Tibial nerve (tissue), 4 donors: ENCODE data around the gene TSGA10IP. TPM values are rescaled to one million over a fixed set of nuclear protein-coding genes. Genes with fewer than 3 reads are reported as not detected.

Source experiments
- DNase-seq, 2 donors: peaks; one replicate each; pipeline ENCODE4 v3.0.0-alpha.2; 2019; ENCODE audit warnings: low spot score in 2 of 2
- H3K27ac ChIP-seq, 4 donors: fragments of 200-600 bp; sonication (generic) in 3 of 4; one replicate each; pipeline ENCODE4 v1.5.1; 2017 to 2019; ENCODE audit warnings: mild to moderate bottlenecking in 1 of 4
- H3K27me3 ChIP-seq, 2 donors: fragments of 200-600 bp; sonication (generic) in 1 of 2; one replicate each; pipeline versions ENCODE4 v1.5.1 to v1.6.0; 2017 to 2019
- H3K36me3 ChIP-seq, 3 donors: fragments of 200-600 bp; sonication (generic); one replicate each; pipeline ENCODE4 v1.5.1; 2018 to 2019
- H3K4me1 ChIP-seq, 4 donors: fragments of 200-600 bp; sonication (generic) in 3 of 4; one replicate each; pipeline ENCODE4 v1.5.1; 2017 to 2019
- H3K4me3 ChIP-seq, 4 donors: fragments of 200-600 bp; sonication (generic) in 3 of 4; one replicate each; pipeline ENCODE4 v1.5.1; 2017 to 2019; ENCODE audit warnings: mild to moderate bottlenecking in 1 of 4, moderate library complexity in 1 of 4
- H3K9me3 ChIP-seq, 4 donors: fragments of 200-600 bp; sonication (generic) in 3 of 4; one replicate each; pipeline ENCODE4 v1.5.1; 2017 to 2019
- EP300 ChIP-seq, 2 donors: sonication (generic); formaldehyde crosslinking; IDR thresholded peaks; one replicate each; pipeline ENCODE4 v1.6.1; 2017; ENCODE audit warnings: antibody characterized with exemption in 2 of 2, mild to moderate bottlenecking in 1 of 2
- POLR2A ChIP-seq, 2 donors: fragments of 450-650 bp; IDR thresholded peaks; one replicate each; pipeline ENCODE4 v1.6.1; 2017; ENCODE audit warnings: antibody characterized with exemption in 2 of 2, mild to moderate bottlenecking in 2 of 2, moderate library complexity in 2 of 2
- WGBS, 2 donors: methylation state at CpG; one replicate each; pipeline ENCODE4 v1.1.5; 2018; 5-methylcytosine and 5-hydroxymethylcytosine counted together
- total RNA-seq, 4 donors: library from RNA; depleted of rRNA; stranded (reverse); fragments of >200 nt; gene quantifications; one replicate each; pipeline ENCODE4 v1.1.0, GENCODE V29; 2016
- TF ChIP-seq, protein P1 (sequence below), 5 experiments: fragments of 200-600 bp in 3 of 5; fragments of 450-650 bp in 2 of 5; sonication (generic) in 3 of 5; IDR thresholded peaks; one replicate each; pipeline ENCODE4 v1.5.1; 2016 to 2019; ENCODE audit warnings: antibody characterized with exemption in 5 of 5, mild to moderate bottlenecking in 3 of 5, moderate library complexity in 2 of 5

Gene TSGA10IP
- total RNA-seq, 4 donors from 2014 or later = not detected

DNA sequence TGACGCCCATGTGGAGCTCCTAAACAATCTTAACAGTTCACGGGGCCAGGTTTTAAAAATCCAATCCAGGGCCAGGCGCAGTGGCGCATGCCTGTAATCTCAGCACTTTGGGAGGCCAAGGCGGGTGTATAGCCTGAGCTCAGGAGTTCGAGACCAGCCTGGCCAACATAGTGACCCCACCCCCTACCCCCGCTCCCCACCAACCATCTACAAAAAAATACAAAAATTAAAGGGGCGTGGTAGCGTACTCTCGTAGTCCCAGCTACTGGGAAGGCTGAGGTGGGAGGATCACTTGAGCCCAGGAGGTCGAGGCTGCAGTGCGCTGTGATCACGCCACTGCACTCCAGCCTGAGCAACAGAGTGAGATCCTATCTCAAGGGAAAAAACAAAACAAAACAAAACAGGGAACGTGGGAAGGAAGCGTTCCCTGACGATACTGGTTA, 15.6 kb downstream of the TSGA10IP start:
- no peak for DNase-seq
- Histone ChIP-seq H3K4me3 (peak overlapping the region; percentile 91 to 100 (median 96)), H3K27me3 (no peaks in the 10 kb centered on the region), H3K27ac (peak overlapping the region; percentile 76 to 96 (median 90)), H3K36me3 (peaks cover 0 to 22% (median 11%) of the 10 kb centered on the region in 3 donors), H3K9me3 (no peaks in the 10 kb centered on the region), H3K4me1 (peaks cover 0 to 34% (median 21%) of the 10 kb centered on the region in 4 donors)
- WGBS, 2 donors = 47 to 54% methylated on average over 16 of the region's 16 CpGs
- no peak for TF ChIP-seq EP300 (IDR thresholded peaks at IDR 0.05)

DNA sequence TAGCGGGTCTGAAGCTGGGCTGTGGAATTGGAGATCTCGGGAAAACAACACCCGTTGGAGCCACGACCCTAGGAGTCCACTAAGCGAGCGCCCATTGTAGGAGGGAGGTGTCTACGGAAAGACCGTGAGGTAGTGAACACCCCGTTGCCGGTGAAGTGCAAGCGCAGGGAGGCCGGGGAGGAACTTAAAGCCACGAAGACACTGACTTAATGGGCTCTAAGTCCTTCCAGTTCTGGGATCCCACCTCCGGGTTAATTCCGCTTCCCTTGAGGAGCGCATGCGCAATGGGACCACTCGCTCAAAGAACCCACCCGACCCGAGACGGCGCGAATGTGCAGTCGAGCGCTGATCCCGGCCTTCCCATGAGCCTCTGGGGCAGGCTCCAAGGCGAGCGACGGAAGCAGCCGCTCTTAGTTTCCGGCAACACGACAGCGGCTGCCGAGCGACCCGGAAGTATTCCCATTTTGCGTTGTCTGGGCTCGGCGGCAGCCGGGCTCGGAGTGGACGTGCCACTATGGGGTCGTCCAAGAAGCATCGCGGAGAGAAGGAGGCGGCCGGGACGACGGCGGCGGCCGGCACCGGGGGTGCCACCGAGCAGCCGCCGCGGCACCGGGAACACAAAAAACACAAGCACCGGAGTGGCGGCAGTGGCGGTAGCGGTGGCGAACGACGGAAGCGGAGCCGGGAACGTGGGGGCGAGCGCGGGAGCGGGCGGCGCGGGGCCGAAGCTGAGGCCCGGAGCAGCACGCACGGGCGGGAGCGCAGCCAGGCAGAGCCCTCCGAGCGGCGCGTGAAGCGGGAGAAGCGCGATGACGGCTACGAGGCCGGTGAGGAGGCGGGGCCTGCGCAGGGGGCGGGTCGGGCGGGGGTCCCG, 16.2 kb downstream of the TSGA10IP start, which contains the start of gene SART1:
Gene SART1, plus strand, starts transcription at position 468 of the 874 bp plus-strand sequence. Its CDS starts 47 bp downstream, at position 515.
- H3K27me3 ChIP-seq = no peaks in the 10 kb centered on the region
- peak; percentile 91 to 95 for DNase-seq
- H3K27ac ChIP-seq = peak within 1 kb of the TSS; percentile 76 to 96 (median 90)
- H3K9me3 ChIP-seq = no peaks in the 10 kb centered on the region
- H3K4me1 ChIP-seq = peaks cover 0 to 34% (median 21%) of the 10 kb centered on the region in 4 donors
- WGBS, 2 donors = 0 to 1% methylated on average over 54 to 57 of the region's 97 CpGs
- H3K36me3 ChIP-seq = peaks cover 0 to 29% (median 18%) of the 10 kb centered on the region in 3 donors
- peak; percentile 30 to 64 for TF ChIP-seq POLR2A (IDR thresholded peaks at IDR 0.05)
- TF ChIP-seq EP300 (IDR thresholded peaks at IDR 0.05) = peak; percentile 97
- TF ChIP-seq, protein P1, sequence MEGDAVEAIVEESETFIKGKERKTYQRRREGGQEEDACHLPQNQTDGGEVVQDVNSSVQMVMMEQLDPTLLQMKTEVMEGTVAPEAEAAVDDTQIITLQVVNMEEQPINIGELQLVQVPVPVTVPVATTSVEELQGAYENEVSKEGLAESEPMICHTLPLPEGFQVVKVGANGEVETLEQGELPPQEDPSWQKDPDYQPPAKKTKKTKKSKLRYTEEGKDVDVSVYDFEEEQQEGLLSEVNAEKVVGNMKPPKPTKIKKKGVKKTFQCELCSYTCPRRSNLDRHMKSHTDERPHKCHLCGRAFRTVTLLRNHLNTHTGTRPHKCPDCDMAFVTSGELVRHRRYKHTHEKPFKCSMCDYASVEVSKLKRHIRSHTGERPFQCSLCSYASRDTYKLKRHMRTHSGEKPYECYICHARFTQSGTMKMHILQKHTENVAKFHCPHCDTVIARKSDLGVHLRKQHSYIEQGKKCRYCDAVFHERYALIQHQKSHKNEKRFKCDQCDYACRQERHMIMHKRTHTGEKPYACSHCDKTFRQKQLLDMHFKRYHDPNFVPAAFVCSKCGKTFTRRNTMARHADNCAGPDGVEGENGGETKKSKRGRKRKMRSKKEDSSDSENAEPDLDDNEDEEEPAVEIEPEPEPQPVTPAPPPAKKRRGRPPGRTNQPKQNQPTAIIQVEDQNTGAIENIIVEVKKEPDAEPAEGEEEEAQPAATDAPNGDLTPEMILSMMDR (IDR thresholded peaks at IDR 0.05) = peak in 1 of 5 experiments; percentile 52
- H3K4me3 ChIP-seq = peak within 1 kb of the TSS; percentile 91 to 100 (median 96)

DNA sequence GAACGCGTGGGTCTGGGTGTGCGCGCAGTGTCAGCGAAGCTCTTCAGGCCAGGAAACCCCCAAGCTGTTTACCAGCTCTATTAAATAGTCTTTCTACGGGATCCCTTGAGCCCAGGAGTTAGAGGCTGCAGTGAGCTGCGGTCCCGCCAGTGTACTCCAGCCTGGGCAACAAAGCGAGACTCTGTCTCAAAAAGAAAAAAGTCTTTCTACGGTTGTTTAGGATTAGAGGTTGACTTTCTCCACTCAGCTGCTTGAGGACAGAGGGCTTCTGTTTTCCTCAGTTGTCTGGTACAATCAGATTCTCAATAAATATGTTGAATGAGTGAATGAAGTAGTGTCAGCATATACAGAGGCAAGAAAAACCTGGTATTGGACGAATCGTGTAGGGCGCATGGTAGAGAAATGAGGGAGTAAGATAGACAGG, 16.9 kb downstream of the TSGA10IP start:
- TF ChIP-seq, protein P1 (IDR thresholded peaks at IDR 0.05) = no peak
- no peak for TF ChIP-seq EP300 (IDR thresholded peaks at IDR 0.05)
- TF ChIP-seq POLR2A (IDR thresholded peaks at IDR 0.05) = no peak
- Histone ChIP-seq H3K4me1 (peaks cover 0 to 34% (median 21%) of the 10 kb centered on the region in 4 donors), H3K27me3 (no peaks in the 10 kb centered on the region), H3K4me3 (peak overlapping the region; percentile 91 to 100 (median 96)), H3K27ac (peak overlapping the region; percentile 76 to 96 (median 90)), H3K9me3 (no peaks in the 10 kb centered on the region), H3K36me3 (peaks cover 0 to 36% (median 23%) of the 10 kb centered on the region in 3 donors)
- 3 to 4% methylated on average over 8 to 13 of the region's 13 CpGs for WGBS, 2 donors
- no peak for DNase-seq

DNA sequence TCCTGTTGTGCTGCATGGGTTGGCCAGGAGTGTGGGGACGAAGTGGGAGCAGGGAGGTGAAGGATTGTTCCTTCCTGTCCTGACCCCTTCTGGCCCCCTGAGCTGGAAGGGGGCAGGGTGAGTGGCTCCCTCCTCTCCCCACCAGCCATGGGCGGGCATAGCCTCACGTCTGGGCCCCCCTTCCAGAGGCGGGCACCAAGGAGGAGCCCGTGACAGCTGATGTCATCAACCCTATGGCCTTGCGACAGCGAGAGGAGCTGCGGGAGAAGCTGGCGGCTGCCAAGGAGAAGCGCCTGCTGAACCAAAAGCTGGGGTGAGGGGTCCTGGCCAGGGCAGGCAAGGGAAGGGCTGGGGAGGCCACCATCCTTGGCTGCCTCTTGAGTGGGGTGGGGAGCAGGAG, 19.6 kb downstream of the TSGA10IP start:
- TF ChIP-seq, protein P1 (IDR thresholded peaks at IDR 0.05) = no peak
- TF ChIP-seq EP300 (IDR thresholded peaks at IDR 0.05) = no peak
- WGBS, 2 donors = 76 to 91% methylated on average over 9 to 10 of the region's 10 CpGs
- peaks cover 3 to 63% (median 40%) of the 10 kb centered on the region in 3 donors for H3K36me3 ChIP-seq
- H3K27me3 ChIP-seq = no peaks in the 10 kb centered on the region
- H3K4me1 ChIP-seq = peaks cover 0 to 39% (median 21%) of the 10 kb centered on the region in 4 donors
- no peaks in the 10 kb centered on the region for H3K9me3 ChIP-seq
- no peak overlapping the region for H3K4me3 ChIP-seq
- no peak for DNase-seq
- no peak overlapping the region for H3K27ac ChIP-seq

DNA sequence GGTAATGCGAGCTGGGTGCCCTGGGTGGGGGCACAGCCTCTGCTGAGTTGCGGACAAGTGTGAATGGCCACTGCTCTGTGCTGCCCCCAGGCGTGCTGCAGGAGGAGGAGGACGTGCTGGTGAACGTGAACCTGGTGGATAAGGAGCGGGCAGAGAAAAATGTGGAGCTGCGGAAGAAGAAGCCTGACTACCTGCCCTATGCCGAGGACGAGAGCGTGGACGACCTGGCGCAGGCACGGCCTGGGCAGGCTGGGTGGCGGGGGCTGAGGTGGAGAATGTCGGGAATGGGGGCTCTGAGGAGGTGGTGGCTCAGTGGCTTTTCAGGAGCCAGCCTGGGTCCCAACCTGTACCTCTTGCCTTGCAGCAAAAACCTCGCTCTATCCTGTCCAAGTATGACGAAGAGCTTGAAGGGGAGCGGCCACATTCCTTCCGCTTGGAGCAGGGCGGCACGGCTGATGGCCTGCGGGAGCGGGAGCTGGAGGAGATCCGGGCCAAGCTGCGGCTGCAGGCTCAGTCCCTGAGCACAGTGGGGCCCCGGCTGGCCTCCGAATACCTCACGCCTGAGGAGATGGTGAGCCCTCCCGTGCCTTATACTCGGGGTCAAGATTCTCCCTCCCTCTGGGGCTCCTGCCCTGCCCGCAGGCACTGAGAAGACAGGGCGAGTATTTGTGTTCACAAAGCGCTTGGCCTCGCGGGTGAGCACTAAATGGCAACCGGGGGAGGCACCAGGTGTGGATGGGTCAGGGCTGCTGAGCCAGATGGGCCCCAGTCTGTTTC, 20.9 kb downstream of the TSGA10IP start:
- H3K4me1 ChIP-seq = peaks cover 0 to 33% (median 20%) of the 10 kb centered on the region in 4 donors
- no peak overlapping the region for H3K4me3 ChIP-seq
- TF ChIP-seq EP300 (IDR thresholded peaks at IDR 0.05) (no peak), POLR2A (IDR thresholded peaks at IDR 0.05) (no peak)
- TF ChIP-seq, protein P1 (IDR thresholded peaks at IDR 0.05) = no peak
- no peak for DNase-seq
- H3K27ac ChIP-seq = no peak overlapping the region
- no peaks in the 10 kb centered on the region for H3K9me3 ChIP-seq
- no peaks in the 10 kb centered on the region for H3K27me3 ChIP-seq
- WGBS, 2 donors = 90% methylated on average over 36 of the region's 36 CpGs
- H3K36me3 ChIP-seq = peaks cover 3 to 70% (median 40%) of the 10 kb centered on the region in 3 donors
